PC-9 (cell line): ENCODE results near the gene CYS1.

Source experiments
- CTCF ChIP-seq: fragments of 200-600 bp; sonication (generic); conservative IDR thresholded peaks from 2 replicates; pipeline ENCODE4 v1.6.1; 2017; ENCODE audit warnings: mixed run types, antibody characterized with exemption, mild to moderate bottlenecking, moderate library complexity
- EZH2 ChIP-seq: fragments of 200-600 bp; sonication (generic); IDR thresholded peaks from 2 replicates; pipeline ENCODE4 v1.8.0; 2017; ENCODE audit warnings: antibody characterized with exemption, low read depth

GRCh38 chr2:10076988-10077527, 3.2 kb downstream of the CYS1 start:
- TF ChIP-seq CTCF (no peak), EZH2 (no peak)
